GM12892 (cell line): ENCODE results near the gene ZSCAN10.

Experiments
- POLR2A ChIP-seq: IDR thresholded peaks from 2 replicates; pipeline ENCODE4 v1.6.1; 2011; ENCODE audit warnings: low read depth, low read length, control low read depth
- POLR2AphosphoS5 ChIP-seq: IDR thresholded peaks from 2 replicates; pipeline ENCODE4 v1.6.1; 2011; ENCODE audit warnings: low read depth, low read length, control low read depth
- TAF1 ChIP-seq: IDR thresholded peaks from 2 replicates; pipeline ENCODE4 v1.6.1; 2011; ENCODE audit warnings: low read depth, mild to moderate bottlenecking, control low read depth, low read length, borderline replicate concordance

DNA sequence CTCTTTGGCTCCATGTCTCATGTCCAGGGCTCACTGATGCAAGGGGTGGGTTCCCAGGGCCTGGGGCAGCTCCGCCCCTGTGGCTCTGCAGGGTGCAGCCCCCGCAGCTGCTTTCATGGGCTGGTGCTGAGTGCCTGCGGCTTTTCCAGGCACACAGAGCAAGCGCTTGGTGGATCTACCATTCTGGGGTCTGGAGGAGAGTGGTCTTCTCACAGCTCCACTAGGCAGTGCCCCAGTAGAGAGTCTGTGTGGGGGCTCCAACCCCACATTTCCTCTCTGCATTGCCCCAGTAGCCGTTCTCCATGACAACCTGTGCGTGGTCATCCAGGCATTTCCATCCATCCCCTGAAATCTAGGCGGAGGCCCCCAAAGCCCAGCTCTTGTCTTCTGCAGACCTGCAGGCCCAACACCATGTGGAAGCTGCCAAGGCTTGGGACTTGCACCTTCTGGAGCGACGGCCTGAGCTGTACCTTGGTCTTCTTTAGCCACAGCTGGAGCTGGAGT, 28.4 kb downstream of the ZSCAN10 start:
- TF ChIP-seq POLR2A = no peak
- TF ChIP-seq POLR2AphosphoS5 = no peak
- no peak for TF ChIP-seq TAF1
